Activated CD4-positive, alpha-beta T cell treated with anti-CD3 and anti-CD28 coated beads, Interleukin-2, amount 10 ng/mL, durations not matched to agents 7 days and 5 days (primary cell): Measurements from ENCODE around the gene ST6GALNAC4. TPM values are rescaled to one million over a fixed set of nuclear protein-coding genes. Genes with fewer than 3 reads are reported as not detected.

ENCODE experiments used
- CTCF ChIA-PET: fragments of 350-600 bp; sonication (Branson Sonifier 250); formaldehyde crosslinking; loops from one replicate; lab custom pipeline; 2021; ENCODE audit warnings: antibody characterized with exemption; lab: Charles Lee
- POLR2A ChIA-PET: fragments of 350-600 bp; sonication (Branson Sonifier 250); formaldehyde crosslinking; loops from one replicate; lab custom pipeline; 2021; ENCODE audit warnings: antibody characterized with exemption; lab: Charles Lee
- DNase-seq: peaks from one replicate; pipeline ENCODE4 v3.0.0-alpha.2; 2020
- H3K27ac Mint-ChIP-seq: one replicate; pipeline ENCODE4 v1.8.0; 2021; ENCODE audit warnings: mild to moderate bottlenecking, moderate library complexity, mixed read lengths
- H3K27me3 Mint-ChIP-seq: one replicate; pipeline ENCODE4 v1.8.0; 2021; ENCODE audit warnings: mixed read lengths
- H3K36me3 Mint-ChIP-seq: one replicate; pipeline ENCODE4 v1.8.0; 2021; ENCODE audit warnings: low read depth, mixed read lengths
- H3K4me1 Mint-ChIP-seq: one replicate; pipeline ENCODE4 v1.8.0; 2021; ENCODE audit warnings: mixed read lengths
- H3K4me3 Mint-ChIP-seq: one replicate; pipeline ENCODE4 v1.8.0; 2021; ENCODE audit warnings: mild to moderate bottlenecking, moderate library complexity, mixed read lengths
- H3K9me3 Mint-ChIP-seq: one replicate; pipeline ENCODE4 v1.8.0; 2021; ENCODE audit warnings: mixed read lengths
- total RNA-seq, 2 experiments: library from RNA; stranded (reverse); gene quantifications; one replicate each; pipeline ENCODE4 v1.2.3, GENCODE V29; 2021

ST6GALNAC4 gene
- total RNA-seq, 2 experiments from 2014 or later: 16.8 to 22.4 TPM

DNA sequence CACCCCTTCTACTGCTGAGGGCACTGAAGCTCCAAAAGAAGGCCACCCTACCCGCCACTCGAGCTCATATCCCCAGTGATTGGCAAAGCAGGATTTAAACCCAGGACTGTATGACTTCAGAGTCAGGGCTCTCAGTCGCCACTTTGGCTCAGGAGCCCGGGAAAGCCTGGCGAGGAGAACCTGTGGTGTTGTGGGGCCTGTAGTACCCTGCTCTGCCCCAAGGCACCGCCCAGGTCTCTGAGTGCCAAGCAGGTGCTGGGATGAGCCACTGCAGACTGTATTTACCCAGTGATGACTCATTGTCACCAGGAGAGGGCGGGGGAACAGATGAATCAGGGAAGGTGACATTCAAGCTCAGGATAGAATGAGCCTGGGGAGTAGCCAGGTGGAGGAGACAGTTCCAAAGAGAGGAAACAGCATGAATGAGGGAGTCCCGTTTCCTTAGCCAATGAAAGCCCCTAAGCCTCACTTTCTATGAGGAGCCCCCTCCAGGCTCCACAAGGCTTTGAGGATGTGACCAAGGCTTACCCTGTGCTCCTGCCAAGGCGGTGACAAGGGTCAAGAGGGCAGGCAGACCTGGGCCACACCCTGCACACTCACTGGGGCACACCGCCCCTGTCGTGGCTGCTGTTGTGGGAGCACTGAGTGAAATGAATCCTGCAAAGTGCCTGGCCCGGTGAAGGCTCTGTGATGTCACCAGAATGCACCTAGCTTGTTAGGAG, 38.6 kb upstream of the ST6GALNAC4 start:
- H3K4me3 Mint-ChIP-seq: peak overlapping the region; percentile 30
- no peaks in the 10 kb centered on the region for H3K27me3 Mint-ChIP-seq
- H3K9me3 Mint-ChIP-seq: no peaks in the 10 kb centered on the region
- H3K36me3 Mint-ChIP-seq: peaks cover 68% of the 10 kb centered on the region
- peak overlapping the region; percentile 68 for H3K27ac Mint-ChIP-seq
- H3K4me1 Mint-ChIP-seq: peaks cover 85% of the 10 kb centered on the region
- CTCF ChIA-PET: interaction anchor here (0.7 to 7.5 kb wide), 20 partner anchors 8 to 170 kb away, joined by 3 to 94 read pairs (median 4); no protein-coding TSS in a partner anchor
- POLR2A ChIA-PET: no interaction called here
- peak; percentile 80 for DNase-seq

- peaks cover 68% of the 10 kb centered on the region for H3K36me3 Mint-ChIP-seq
- H3K4me3 Mint-ChIP-seq: no peak overlapping the region
- no peak for DNase-seq
- POLR2A ChIA-PET: no interaction called here
- H3K9me3 Mint-ChIP-seq: no peaks in the 10 kb centered on the region
- no peaks in the 10 kb centered on the region for H3K27me3 Mint-ChIP-seq
- peaks cover 85% of the 10 kb centered on the region for H3K4me1 Mint-ChIP-seq
- CTCF ChIA-PET: interaction anchor here (1.0 to 7.5 kb wide), 17 partner anchors 8 to 170 kb away, joined by 3 to 94 read pairs (median 4); no protein-coding TSS in a partner anchor
- H3K27ac Mint-ChIP-seq: peak overlapping the region; percentile 80
Observed at GRCh38 chr9:127954831-127955293, 38.0 kb upstream of the ST6GALNAC4 start.

DNA sequence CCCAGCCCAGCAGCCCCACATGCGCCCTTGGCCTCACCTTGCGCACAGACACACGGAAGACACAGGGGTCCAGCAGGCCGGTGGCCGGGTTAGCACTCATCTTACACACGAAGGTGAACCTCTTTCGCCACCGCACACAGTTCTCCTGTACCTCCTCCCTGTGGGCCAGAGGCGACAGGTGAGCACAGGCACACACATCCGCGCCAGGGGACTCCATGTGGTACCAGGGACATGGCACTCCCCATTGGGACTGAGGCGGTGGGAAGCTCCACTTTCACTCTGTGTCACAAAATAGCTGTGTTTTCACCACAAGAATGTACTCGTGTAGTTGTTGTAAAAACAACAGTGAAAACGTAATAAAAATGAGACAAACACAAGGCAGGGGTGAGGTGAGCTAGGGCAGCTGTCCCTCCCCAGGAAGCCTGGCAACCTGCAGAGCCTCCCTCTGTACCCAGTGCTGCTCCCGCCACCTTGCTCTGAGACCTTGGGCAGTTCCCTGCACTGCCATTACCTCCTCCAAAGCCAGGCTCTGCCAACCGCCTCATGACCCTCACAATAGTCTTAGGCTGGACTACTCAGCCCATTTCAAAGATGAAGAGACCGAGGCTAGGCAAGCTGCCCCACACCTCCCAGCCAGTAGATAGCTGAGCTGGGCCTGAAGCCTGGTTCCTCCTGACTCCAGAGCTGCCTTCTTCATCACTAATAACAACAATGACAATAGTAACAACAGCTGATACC, 37.1 kb upstream of the ST6GALNAC4 start:
- no peaks in the 10 kb centered on the region for H3K27me3 Mint-ChIP-seq
- peaks cover 61% of the 10 kb centered on the region for H3K36me3 Mint-ChIP-seq
- ChIA-PET CTCF (interaction anchor here (0.7 to 7.5 kb wide), 10 partner anchors 9 to 119 kb away, joined by 3 to 94 read pairs (median 8); partner anchors contain the start of gene PIP5KL1), POLR2A (no interaction called here)
- DNase-seq: peak; percentile 48
- H3K9me3 Mint-ChIP-seq: no peaks in the 10 kb centered on the region
- peaks cover 83% of the 10 kb centered on the region for H3K4me1 Mint-ChIP-seq
- H3K27ac Mint-ChIP-seq: peak overlapping the region; percentile 80
- peak overlapping the region; percentile 36 for H3K4me3 Mint-ChIP-seq

- no peaks in the 10 kb centered on the region for H3K27me3 Mint-ChIP-seq
- no peak overlapping the region for H3K4me3 Mint-ChIP-seq
- no peaks in the 10 kb centered on the region for H3K9me3 Mint-ChIP-seq
- H3K4me1 Mint-ChIP-seq: peaks cover 82% of the 10 kb centered on the region
- CTCF ChIA-PET: interaction anchor here (1.2 to 7.5 kb wide), 4 partner anchors 10 to 114 kb away, joined by 3 to 94 read pairs (median 36); partner anchors contain the start of genes NAIF1 and SLC25A25
- H3K27ac Mint-ChIP-seq: peak overlapping the region; percentile 80
- no peak for DNase-seq
- peaks cover 60% of the 10 kb centered on the region for H3K36me3 Mint-ChIP-seq
- POLR2A ChIA-PET: no interaction called here
Observed at GRCh38 chr9:127953154-127953553, 36.3 kb upstream of the ST6GALNAC4 start.

GRCh38 chr9:127950513-127951289, 33.9 kb upstream of the ST6GALNAC4 start:
- Mint-ChIP-seq H3K4me3 (no peak overlapping the region), H3K4me1 (peaks cover 77% of the 10 kb centered on the region), H3K9me3 (no peaks in the 10 kb centered on the region), H3K27ac (peak overlapping the region; percentile 80), H3K36me3 (peaks cover 67% of the 10 kb centered on the region), H3K27me3 (no peaks in the 10 kb centered on the region)
- ChIA-PET CTCF (interaction anchor here (0.6 to 7.5 kb wide), 4 partner anchors 8 to 84 kb away, joined by 3 to 94 read pairs (median 6); no protein-coding TSS in a partner anchor), POLR2A (no interaction called here)
- DNase-seq: no peak

DNA sequence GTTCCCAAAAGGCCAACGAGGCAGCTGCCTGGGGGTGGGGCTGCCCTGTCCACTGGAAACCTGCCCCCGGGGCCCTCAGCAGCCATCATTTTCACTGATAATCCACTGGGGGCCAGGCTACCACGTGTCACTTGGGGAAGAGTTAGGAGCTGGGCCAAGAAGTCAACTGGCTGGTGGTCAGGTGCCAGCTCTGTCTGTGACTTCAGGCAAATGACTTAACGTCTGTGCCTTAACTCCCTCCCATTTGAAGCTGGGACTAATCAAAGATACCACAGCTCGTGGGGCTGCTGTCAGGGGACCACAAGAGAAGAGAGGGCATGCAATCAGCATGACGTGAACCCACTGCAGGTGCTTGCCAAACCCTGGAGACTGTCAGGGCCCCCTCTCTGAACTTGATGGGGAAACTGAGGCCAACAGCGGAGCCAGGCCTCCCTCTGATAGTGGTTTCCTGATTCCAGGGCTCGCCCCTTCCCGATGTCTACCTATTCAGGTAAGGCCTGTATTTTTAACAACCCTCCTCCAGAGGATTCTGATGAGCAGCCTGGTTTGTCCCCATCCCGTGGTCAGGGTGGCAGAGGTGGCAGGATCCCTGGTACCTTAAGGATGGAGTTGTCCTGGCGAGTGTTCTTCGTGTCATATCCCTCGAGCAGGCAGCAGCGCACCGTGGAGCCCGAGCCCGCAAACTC, 33.1 kb upstream of the ST6GALNAC4 start:
- Mint-ChIP-seq H3K9me3 (no peaks in the 10 kb centered on the region), H3K27ac (peak overlapping the region; percentile 57), H3K27me3 (no peaks in the 10 kb centered on the region), H3K36me3 (peaks cover 67% of the 10 kb centered on the region), H3K4me1 (peaks cover 72% of the 10 kb centered on the region), H3K4me3 (no peak overlapping the region)
- no peak for DNase-seq
- ChIA-PET CTCF (interaction anchor here (0.8 to 1.7 kb wide), 3 partner anchors 24 to 89 kb away, joined by 3 to 7 read pairs (median 6); no protein-coding TSS in a partner anchor), POLR2A (no interaction called here)

DNA sequence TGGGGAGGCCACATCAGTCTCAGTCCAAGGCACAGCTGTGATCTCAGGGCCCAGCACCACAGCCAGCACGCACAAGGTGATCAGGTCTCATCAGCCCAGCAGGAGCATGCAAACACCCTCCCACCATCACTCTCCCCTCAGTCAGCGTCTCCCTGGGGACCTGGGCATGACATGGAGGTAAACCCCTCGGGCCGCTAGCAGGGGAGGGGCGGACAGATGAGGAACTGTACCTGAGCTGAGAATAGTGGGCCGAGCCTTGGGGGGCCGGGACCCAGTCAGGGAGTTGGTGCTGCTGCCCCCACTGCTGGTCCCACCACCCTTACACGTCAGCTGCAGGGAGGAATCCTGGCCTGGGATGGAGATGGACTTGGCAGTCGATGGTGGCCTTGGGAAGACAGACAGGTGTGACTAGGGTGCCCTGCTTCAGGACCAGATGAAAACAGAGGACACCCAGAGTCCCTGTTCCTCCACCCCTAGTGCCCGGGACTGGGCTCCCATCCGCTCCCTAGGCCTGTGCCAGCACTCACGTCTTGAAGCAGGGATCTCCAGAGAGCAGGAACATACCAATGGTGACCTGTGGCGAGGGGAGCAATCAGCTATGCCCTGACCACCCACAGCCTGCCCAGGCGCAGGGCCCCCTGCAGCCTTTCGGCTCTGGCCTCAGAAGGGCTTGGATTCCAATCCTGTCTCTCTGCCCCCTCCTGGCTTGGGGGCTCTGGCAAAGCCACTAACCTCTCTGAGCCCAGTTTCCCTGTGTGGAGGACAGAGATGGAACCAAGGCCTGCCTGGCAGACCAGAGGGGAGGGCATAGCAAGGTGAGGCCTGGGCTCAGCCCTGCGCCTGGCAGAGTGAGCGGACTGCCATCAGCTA, 31.2 kb upstream of the ST6GALNAC4 start:
- DNase-seq: no peak
- ChIA-PET POLR2A (no interaction called here), CTCF (interaction anchor here (0.6 to 1.7 kb wide), 6 partner anchors 8 to 112 kb away, joined by 4 to 7 read pairs (median 6); no protein-coding TSS in a partner anchor)
- Mint-ChIP-seq H3K27ac (peak overlapping the region; percentile 41), H3K36me3 (peaks cover 69% of the 10 kb centered on the region), H3K4me3 (no peak overlapping the region), H3K4me1 (peaks cover 68% of the 10 kb centered on the region), H3K9me3 (no peaks in the 10 kb centered on the region), H3K27me3 (no peaks in the 10 kb centered on the region)

GRCh38 chr9:127946728-127947127, 29.9 kb upstream of the ST6GALNAC4 start:
- ChIA-PET POLR2A (no interaction called here), CTCF (interaction anchor here (6.9 kb wide), 1 partner anchor 89 kb away, joined by 103 read pairs; no protein-coding TSS in a partner anchor)
- Mint-ChIP-seq H3K9me3 (no peaks in the 10 kb centered on the region), H3K27ac (peak overlapping the region; percentile 71), H3K4me3 (no peak overlapping the region), H3K27me3 (no peaks in the 10 kb centered on the region), H3K36me3 (peaks cover 72% of the 10 kb centered on the region), H3K4me1 (peaks cover 64% of the 10 kb centered on the region)
- no peak for DNase-seq

GRCh38 chr9:127945942-127946341, 29.1 kb upstream of the ST6GALNAC4 start:
- no peak for DNase-seq
- ChIA-PET POLR2A (no interaction called here), CTCF (interaction anchor here (6.9 kb wide), 1 partner anchor 89 kb away, joined by 103 read pairs; no protein-coding TSS in a partner anchor)
- Mint-ChIP-seq H3K4me3 (no peak overlapping the region), H3K36me3 (peaks cover 73% of the 10 kb centered on the region), H3K27me3 (no peaks in the 10 kb centered on the region), H3K27ac (peak overlapping the region; percentile 54), H3K9me3 (no peaks in the 10 kb centered on the region), H3K4me1 (peaks cover 61% of the 10 kb centered on the region)

GRCh38 chr9:127945338-127945737, 28.5 kb upstream of the ST6GALNAC4 start:
- H3K27me3 Mint-ChIP-seq: no peaks in the 10 kb centered on the region
- H3K36me3 Mint-ChIP-seq: peaks cover 74% of the 10 kb centered on the region
- CTCF ChIA-PET: interaction anchor here (4.9 to 6.9 kb wide), 2 partner anchors 9 to 90 kb away, joined by 94 to 103 read pairs; no protein-coding TSS in a partner anchor
- H3K9me3 Mint-ChIP-seq: no peaks in the 10 kb centered on the region
- POLR2A ChIA-PET: no interaction called here
- H3K4me3 Mint-ChIP-seq: no peak overlapping the region
- no peak overlapping the region for H3K27ac Mint-ChIP-seq
- DNase-seq: no peak
- peaks cover 58% of the 10 kb centered on the region for H3K4me1 Mint-ChIP-seq
